Astrocyte of the spinal cord (primary cell): ENCODE results near the gene TMPRSS7.

ENCODE experiments used
- DNase-seq: peaks from one replicate; pipeline ENCODE4 v3.0.0; 2011; ENCODE audit warnings: low read depth, low spot score
- H3K4me3 ChIP-seq: 2 replicates; pipeline ENCODE4 v1.5.1; 2011; ENCODE audit warnings: low read depth, mild to moderate bottlenecking, low read length, moderate library complexity
- in situ Hi-C: cut with HindIII; loops from 2 replicates; pipeline ENCODE4 v1.10.0; 2017; ENCODE audit warnings: low sequenced_read_pairs
- TF ChIP-seq, protein P1 (sequence below): IDR thresholded peaks from 2 replicates; pipeline ENCODE4 v1.5.1; 2012; ENCODE audit warnings: low read depth, mild to moderate bottlenecking, low read length, inconsistent platforms

TMPRSS7 gene

DNA sequence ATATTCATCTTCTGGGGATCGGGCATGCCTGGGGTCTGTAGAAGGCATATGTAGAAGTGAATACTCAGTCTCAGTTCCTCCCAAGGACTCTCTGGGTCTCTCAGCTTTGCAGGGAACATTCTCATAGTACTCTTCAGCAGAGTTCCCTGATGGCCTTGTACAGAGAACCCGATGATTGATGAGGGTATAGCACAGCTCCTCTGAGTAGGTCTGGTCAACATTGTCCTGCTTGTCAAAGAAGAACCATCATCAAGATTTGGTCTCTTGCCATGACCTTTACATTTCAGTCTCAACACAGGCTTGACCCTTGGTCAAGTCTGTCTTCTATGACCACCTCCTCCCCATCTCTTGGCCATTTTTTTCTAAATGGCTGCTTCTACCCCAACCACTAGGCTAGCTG is 89.0 kb downstream of the TMPRSS7 start:
- no peak overlapping the region for H3K4me3 ChIP-seq
- in situ Hi-C loops = no loop called here
- no peak for DNase-seq
- TF ChIP-seq, protein P1, sequence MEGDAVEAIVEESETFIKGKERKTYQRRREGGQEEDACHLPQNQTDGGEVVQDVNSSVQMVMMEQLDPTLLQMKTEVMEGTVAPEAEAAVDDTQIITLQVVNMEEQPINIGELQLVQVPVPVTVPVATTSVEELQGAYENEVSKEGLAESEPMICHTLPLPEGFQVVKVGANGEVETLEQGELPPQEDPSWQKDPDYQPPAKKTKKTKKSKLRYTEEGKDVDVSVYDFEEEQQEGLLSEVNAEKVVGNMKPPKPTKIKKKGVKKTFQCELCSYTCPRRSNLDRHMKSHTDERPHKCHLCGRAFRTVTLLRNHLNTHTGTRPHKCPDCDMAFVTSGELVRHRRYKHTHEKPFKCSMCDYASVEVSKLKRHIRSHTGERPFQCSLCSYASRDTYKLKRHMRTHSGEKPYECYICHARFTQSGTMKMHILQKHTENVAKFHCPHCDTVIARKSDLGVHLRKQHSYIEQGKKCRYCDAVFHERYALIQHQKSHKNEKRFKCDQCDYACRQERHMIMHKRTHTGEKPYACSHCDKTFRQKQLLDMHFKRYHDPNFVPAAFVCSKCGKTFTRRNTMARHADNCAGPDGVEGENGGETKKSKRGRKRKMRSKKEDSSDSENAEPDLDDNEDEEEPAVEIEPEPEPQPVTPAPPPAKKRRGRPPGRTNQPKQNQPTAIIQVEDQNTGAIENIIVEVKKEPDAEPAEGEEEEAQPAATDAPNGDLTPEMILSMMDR = no peak

DNA sequence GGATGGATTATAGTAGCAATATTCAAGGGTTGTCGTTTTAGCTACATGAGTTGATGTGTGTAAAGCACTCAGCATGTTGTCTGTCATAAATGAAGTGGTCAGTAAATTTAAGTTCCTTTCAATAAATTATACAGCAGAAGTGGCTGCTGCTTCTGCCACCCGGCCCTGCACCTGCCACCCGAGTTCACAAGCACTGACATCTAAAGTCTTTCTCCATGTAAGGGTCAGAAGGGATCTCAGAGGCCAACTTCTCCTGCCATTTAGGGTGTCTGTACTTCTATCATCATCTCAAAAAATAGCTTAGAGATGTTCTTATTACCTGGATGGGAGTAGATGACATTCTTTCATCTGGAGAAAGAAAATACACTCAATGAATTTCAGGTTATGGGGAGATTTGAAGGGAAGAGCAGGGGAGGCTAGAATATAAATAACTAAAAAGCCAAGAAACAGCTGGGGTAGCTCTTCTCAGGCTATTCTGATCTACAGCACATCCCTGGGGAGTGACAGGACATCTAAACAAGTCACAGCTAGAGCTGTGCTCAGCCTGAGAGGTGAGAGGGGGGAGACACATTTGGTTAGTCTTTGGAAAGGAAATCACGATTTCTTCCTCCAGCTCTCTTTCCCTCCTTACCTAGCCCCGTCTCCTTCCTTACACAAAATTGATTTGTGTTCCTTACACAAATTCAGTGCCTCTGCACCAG is 90.5 kb downstream of the TMPRSS7 start:
- TF ChIP-seq, protein P1 = no peak

DNA sequence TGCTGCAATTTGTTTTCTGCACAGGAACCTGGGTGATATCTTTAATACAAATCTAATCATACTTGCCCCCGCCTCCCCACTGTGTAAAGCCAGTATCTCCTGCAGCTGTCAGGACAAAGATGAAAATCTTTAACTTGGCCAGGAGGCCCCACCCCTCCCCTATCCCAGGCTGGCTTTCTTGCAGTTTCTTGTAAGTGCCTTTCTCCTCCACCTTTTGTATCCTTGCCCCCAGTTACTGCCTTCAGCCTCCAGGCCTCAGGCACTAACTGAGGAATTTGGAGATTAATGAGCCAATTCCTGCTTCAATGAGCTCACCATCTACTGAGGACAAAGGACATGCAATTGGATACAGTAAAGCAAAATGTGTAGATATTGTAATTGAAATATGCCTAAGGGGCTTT is 92.0 kb downstream of the TMPRSS7 start:
- in situ Hi-C loops = no loop called here
- TF ChIP-seq, protein P1 = no peak
- no peak overlapping the region for H3K4me3 ChIP-seq
- no peak for DNase-seq

More for the DNA sequence above, 90.5 kb downstream of the TMPRSS7 start:
- in situ Hi-C loops = no loop called here
- no peak overlapping the region for H3K4me3 ChIP-seq
- no peak for DNase-seq

DNA sequence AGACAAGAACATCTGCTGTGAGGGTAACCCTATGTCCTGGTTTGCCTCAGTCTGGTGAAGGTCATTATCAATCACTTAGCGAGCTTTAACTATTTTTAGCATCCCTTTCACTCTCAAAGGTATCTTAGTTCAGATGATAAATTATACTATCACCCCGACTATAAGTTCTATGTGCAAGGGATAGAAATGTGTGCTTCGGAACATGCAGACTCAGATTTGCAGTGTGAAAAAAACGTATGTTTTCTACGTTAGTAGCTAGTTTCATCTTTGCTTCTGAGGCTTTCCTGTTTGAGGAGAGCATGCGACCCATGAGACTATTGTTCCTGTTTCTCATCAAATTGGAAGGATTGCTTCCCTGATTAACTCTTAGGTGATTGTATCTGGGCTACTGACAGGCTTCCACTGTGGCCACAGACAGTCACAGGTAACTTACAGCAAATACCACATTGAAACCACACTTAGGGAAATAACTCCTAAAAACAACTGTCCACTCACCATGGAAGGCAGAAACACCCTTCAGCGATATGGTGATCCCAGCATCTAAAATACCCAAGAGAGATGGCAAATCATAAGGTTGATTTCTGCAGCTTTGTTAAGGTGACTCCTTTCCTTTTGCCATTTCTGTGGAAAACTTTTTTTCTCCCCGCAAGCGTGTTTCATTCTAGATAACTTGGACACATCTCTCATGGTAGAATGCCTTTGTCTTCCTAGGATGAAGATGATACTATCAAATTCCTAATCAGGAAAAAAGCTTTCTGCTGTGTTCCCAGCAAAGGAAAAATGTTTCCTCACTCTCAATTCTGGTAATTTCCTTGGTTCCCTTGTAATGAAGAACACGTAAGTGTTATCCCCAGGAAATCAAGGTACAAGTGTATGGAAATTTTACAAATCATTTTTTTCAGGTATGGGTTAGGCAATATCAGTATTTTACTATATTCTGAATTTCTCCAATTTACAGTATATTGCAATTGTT is 93.3 kb downstream of the TMPRSS7 start:
- DNase-seq = no peak
- TF ChIP-seq, protein P1 = no peak
- in situ Hi-C loops = no loop called here
- no peak overlapping the region for H3K4me3 ChIP-seq

DNA sequence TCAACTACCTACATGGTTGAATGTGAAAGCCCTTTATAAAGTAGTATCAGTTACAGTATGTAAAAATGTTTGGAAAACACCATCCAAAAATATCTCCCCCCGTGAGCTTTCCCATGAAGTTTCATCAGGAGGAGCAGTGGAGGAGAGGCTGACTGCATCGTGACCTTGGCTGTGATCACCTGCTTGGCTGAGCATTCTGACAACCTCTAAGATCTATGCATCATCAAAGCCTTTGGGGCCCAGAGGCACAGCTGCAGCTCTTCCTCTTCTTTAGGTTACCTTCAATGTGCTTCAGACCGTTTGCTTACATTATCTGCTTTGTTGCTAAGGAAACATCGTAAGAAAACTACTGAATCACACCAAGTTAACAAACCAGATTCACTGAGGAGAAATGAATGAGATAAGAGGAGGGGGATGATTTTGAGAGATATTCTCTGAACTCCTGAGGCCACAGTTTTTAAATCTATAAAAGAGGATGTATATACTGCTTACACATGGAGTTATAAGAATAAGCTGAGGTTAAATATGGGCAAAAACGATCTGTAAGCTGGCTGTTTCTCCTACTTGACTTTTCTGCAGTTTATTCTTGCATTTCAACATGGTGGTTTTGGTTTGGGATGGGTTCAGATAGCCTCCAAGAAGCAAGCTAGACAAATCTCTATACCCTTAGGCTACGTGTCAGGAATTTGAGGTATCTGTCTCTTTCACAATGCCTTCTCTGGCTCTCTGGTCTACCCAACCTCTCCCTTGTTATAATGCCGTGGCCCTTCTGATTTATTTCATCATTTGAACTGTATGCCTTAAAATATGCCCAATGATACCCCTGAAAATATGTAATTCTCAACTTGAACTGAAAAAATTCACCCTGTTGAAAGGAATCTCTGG is 94.5 kb downstream of the TMPRSS7 start:
- no peak for DNase-seq
- in situ Hi-C loops = no loop called here
- H3K4me3 ChIP-seq = no peak overlapping the region
- TF ChIP-seq, protein P1 = no peak
